NCI-H446 treated with DMSO at 0.1 percent for 48 hours (cell line): ENCODE data around the gene CHDH.
A peak's percentile ranks its signal among the peaks of the same experiment; 100 is the strongest.

ENCODE experiments used
- DNase-seq: peaks from one replicate; lab custom pipeline; 2025; lab: John Stamatoyannopoulos, UW

CHDH gene

GRCh38 chr3:53846134-53846850 is at the start of gene CHDH, which contains the start of gene IL17RB:
Gene CHDH, minus strand, starts transcription at chr3:53846419. Its CDS starts 22,411 bp downstream, at chr3:53824008.
Gene IL17RB, plus strand, starts transcription at chr3:53846568. Its CDS starts 21 bp downstream, at chr3:53846589.
- peak; percentile 9 for DNase-seq

- DNase-seq = no peak
Observed at GRCh38 chr3:53892286-53892637, 46.0 kb upstream of the CHDH start.

GRCh38 chr3:53891497-53892285 is 45.5 kb upstream of the CHDH start, which contains the start of gene SELENOK:
Gene SELENOK, minus strand, starts transcription at chr3:53891859.
- DNase-seq = peak; percentile 95

GRCh38 chr3:53890726-53891475 is 44.7 kb upstream of the CHDH start:
- DNase-seq = no peak

- DNase-seq = no peak
Observed at GRCh38 chr3:53888232-53888631, 42.0 kb upstream of the CHDH start.

GRCh38 chr3:53887446-53887845 is 41.2 kb upstream of the CHDH start:
- no peak for DNase-seq

- DNase-seq = no peak
Observed at GRCh38 chr3:53885239-53885638, 39.0 kb upstream of the CHDH start.

- DNase-seq = no peak
Observed at GRCh38 chr3:53884623-53885022, 38.4 kb upstream of the CHDH start.

GRCh38 chr3:53883008-53883407 is 36.8 kb upstream of the CHDH start:
- no peak for DNase-seq

- DNase-seq = peak; percentile 27
Observed at GRCh38 chr3:53881691-53882593, 35.7 kb upstream of the CHDH start, which contains the start of gene ACTR8. Gene ACTR8, minus strand, starts transcription at chr3:53882152. Its CDS starts 51 bp downstream, at chr3:53882101.

- DNase-seq = no peak
Observed at GRCh38 chr3:53880396-53881345, 34.5 kb upstream of the CHDH start.

- no peak for DNase-seq
Observed at GRCh38 chr3:53865732-53866499, 19.7 kb upstream of the CHDH start.

GRCh38 chr3:53863145-53863544 is 16.9 kb upstream of the CHDH start:
- no peak for DNase-seq

- no peak for DNase-seq
Observed at GRCh38 chr3:53862241-53862640, 16.0 kb upstream of the CHDH start.

GRCh38 chr3:53860196-53860595 is 14.0 kb upstream of the CHDH start:
- DNase-seq = no peak

GRCh38 chr3:53859178-53859577 is 13.0 kb upstream of the CHDH start:
- DNase-seq = no peak

- DNase-seq = no peak
Observed at GRCh38 chr3:53858096-53858741, 12.0 kb upstream of the CHDH start.

- no peak for DNase-seq
Observed at GRCh38 chr3:53856964-53857363, 10.7 kb upstream of the CHDH start.

GRCh38 chr3:53850895-53851294 is 4.7 kb upstream of the CHDH start:
- DNase-seq = no peak
